GM12878 (cell line): ENCODE measurements around the gene CDKN1B. TPM values are rescaled to one million over a fixed set of nuclear protein-coding genes. Genes with fewer than 3 reads are reported as not detected.

Experiments
- ATF7 ChIP-seq: fragments of 450-650 bp; IDR thresholded peaks from 2 replicates; pipeline ENCODE4 v1.6.1; 2016; ENCODE audit warnings: low read depth, mild to moderate bottlenecking
- BACH1 ChIP-seq: fragments of 450-650 bp; IDR thresholded peaks from 2 replicates; pipeline ENCODE4 v1.6.1; 2017; ENCODE audit warnings: mild to moderate bottlenecking, borderline replicate concordance
- BRCA1 ChIP-seq: IDR thresholded peaks from 2 replicates; pipeline ENCODE4 v1.6.1; 2011; ENCODE audit warnings: low read depth, low read length, improper control_type of control experiment
- CHD2 ChIP-seq: IDR thresholded peaks from 2 replicates; pipeline ENCODE4 v1.6.1; 2011; ENCODE audit warnings: low read depth, low read length, improper control_type of control experiment, borderline replicate concordance
- EP300 ChIP-seq, 2 experiments: fragments of 150-350 bp in 1 of 2; IDR thresholded peaks; 2 replicates each; pipeline ENCODE4 v1.6.1; 2011 to 2012; ENCODE audit warnings: low read depth in 2 of 2, low read length in 2 of 2, borderline replicate concordance in 1 of 2, improper control_type of control experiment in 1 of 2, inconsistent platforms in 1 of 2; ENCODE audit not compliant: control insufficient read depth in 1 of 2
- ESRRA ChIP-seq: IDR thresholded peaks from 2 replicates; pipeline ENCODE4 v1.6.1; 2012; ENCODE audit warnings: mild to moderate bottlenecking, low read length, improper control_type of control experiment
- IRF4 ChIP-seq: IDR thresholded peaks from 2 replicates; pipeline ENCODE4 v1.6.1; 2011; ENCODE audit warnings: low read depth, low read length
- KDM1A ChIP-seq: fragments of 200-600 bp; sonication (generic); IDR thresholded peaks from 2 replicates; pipeline ENCODE4 v1.6.1; 2016; ENCODE audit warnings: borderline replicate concordance
- MTA2 ChIP-seq: fragments of 450-650 bp; IDR thresholded peaks from 2 replicates; pipeline ENCODE4 v1.6.1; 2016; ENCODE audit warnings: low read depth, mild to moderate bottlenecking, moderate library complexity
- MXI1 ChIP-seq: fragments of 150-350 bp; IDR thresholded peaks from 2 replicates; pipeline ENCODE4 v1.6.1; 2011; ENCODE audit warnings: low read depth, mild to moderate bottlenecking, inconsistent platforms, low read length, improper control_type of control experiment
- NR2C2 ChIP-seq: IDR thresholded peaks from 2 replicates; pipeline ENCODE4 v1.6.1; 2011; ENCODE audit warnings: borderline replicate concordance, low read depth; ENCODE audit not compliant: control insufficient read depth, insufficient read length
- POLR2A ChIP-seq: IDR thresholded peaks from 2 replicates; pipeline ENCODE4 v1.6.1; 2011; ENCODE audit warnings: low read depth, mild to moderate bottlenecking, low read length
- RAD51 ChIP-seq: fragments of 450-650 bp; IDR thresholded peaks from 2 replicates; pipeline ENCODE4 v1.6.1; 2016; ENCODE audit warnings: moderate library complexity, mild to moderate bottlenecking, inconsistent platforms
- SREBF2 ChIP-seq: IDR thresholded peaks from 2 replicates; pipeline ENCODE4 v1.6.1; 2012; ENCODE audit warnings: mild to moderate bottlenecking, low read length
- polyA plus RNA-seq, 11 experiments: library from polyadenylated mRNA; depleted of rRNA in 4 of 11; unstranded in 6 of 11; stranded (reverse) in 5 of 11; fragments of >200 nt; fragmentation: Nextera tagmentation in 4 of 11; fragmentation: Illumina TruSeq in 1 of 11; extraction: Ambion mirVana in 4 of 11; extraction: Trizol in 1 of 11; gene quantifications; 1 replicate in 1 of 11; 2 replicates in 10 of 11; pipeline versions ENCODE4 v1.2.1 to v1.2.3, GENCODE V29; 2011 to 2016; ENCODE audit warnings: inconsistent platforms in 2 of 11, missing spikeins in 2 of 11, low read depth in 1 of 11
- total RNA-seq, 4 experiments: library from RNA; depleted of rRNA in 3 of 4; stranded (reverse); fragments of >200 nt in 3 of 4; fragmentation: Illumina TruSeq in 1 of 4; extraction: Trizol in 1 of 4; gene quantifications; 2 replicates each; pipeline versions ENCODE4 v1.2.1 to v1.2.3, GENCODE V29; 2013 to 2021
- TF ChIP-seq, protein P1 (sequence below): IDR thresholded peaks from 2 replicates; pipeline ENCODE4 v1.6.1; 2012; ENCODE audit warnings: improper control_type of control experiment, low read depth, low read length; ENCODE audit not compliant: insufficient replicate concordance
- TF ChIP-seq, protein P2 (sequence below): fragments of 150-350 bp; IDR thresholded peaks from 2 replicates; pipeline ENCODE4 v1.6.1; 2014; ENCODE audit warnings: mild to moderate bottlenecking, low read depth, low read length
- TF ChIP-seq, protein P3 (sequence below): fragments of 450-650 bp; IDR thresholded peaks from 2 replicates; pipeline ENCODE4 v1.6.1; 2017; ENCODE audit warnings: mild to moderate bottlenecking
- TF ChIP-seq, protein P4 (sequence below): fragments of 450-650 bp; conservative IDR thresholded peaks from 2 replicates; pipeline ENCODE4 v1.6.1; 2017; ENCODE audit warnings: mild to moderate bottlenecking, moderate library complexity

CDKN1B gene
- total and polyA plus RNA-seq, 10 of the 15 experiments (the other 5 are each of a cell fraction or from before 2014, with no cell fraction given) = 4.2 to 39.1 (median 23.1) TPM

DNA sequence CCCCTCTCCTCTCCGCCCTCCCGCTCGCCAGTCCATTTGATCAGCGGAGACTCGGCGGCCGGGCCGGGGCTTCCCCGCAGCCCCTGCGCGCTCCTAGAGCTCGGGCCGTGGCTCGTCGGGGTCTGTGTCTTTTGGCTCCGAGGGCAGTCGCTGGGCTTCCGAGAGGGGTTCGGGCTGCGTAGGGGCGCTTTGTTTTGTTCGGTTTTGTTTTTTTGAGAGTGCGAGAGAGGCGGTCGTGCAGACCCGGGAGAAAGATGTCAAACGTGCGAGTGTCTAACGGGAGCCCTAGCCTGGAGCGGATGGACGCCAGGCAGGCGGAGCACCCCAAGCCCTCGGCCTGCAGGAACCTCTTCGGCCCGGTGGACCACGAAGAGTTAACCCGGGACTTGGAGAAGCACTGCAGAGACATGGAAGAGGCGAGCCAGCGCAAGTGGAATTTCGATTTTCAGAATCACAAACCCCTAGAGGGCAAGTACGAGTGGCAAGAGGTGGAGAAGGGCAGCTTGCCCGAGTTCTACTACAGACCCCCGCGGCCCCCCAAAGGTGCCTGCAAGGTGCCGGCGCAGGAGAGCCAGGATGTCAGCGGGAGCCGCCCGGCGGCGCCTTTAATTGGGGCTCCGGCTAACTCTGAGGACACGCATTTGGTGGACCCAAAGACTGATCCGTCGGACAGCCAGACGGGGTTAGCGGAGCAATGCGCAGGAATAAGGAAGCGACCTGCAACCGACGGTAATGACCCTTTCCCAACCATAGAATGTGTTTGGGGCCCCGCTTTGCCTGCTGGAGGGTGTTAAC lies 615 bp downstream of the CDKN1B start (continued):
- TF ChIP-seq, protein P1, sequence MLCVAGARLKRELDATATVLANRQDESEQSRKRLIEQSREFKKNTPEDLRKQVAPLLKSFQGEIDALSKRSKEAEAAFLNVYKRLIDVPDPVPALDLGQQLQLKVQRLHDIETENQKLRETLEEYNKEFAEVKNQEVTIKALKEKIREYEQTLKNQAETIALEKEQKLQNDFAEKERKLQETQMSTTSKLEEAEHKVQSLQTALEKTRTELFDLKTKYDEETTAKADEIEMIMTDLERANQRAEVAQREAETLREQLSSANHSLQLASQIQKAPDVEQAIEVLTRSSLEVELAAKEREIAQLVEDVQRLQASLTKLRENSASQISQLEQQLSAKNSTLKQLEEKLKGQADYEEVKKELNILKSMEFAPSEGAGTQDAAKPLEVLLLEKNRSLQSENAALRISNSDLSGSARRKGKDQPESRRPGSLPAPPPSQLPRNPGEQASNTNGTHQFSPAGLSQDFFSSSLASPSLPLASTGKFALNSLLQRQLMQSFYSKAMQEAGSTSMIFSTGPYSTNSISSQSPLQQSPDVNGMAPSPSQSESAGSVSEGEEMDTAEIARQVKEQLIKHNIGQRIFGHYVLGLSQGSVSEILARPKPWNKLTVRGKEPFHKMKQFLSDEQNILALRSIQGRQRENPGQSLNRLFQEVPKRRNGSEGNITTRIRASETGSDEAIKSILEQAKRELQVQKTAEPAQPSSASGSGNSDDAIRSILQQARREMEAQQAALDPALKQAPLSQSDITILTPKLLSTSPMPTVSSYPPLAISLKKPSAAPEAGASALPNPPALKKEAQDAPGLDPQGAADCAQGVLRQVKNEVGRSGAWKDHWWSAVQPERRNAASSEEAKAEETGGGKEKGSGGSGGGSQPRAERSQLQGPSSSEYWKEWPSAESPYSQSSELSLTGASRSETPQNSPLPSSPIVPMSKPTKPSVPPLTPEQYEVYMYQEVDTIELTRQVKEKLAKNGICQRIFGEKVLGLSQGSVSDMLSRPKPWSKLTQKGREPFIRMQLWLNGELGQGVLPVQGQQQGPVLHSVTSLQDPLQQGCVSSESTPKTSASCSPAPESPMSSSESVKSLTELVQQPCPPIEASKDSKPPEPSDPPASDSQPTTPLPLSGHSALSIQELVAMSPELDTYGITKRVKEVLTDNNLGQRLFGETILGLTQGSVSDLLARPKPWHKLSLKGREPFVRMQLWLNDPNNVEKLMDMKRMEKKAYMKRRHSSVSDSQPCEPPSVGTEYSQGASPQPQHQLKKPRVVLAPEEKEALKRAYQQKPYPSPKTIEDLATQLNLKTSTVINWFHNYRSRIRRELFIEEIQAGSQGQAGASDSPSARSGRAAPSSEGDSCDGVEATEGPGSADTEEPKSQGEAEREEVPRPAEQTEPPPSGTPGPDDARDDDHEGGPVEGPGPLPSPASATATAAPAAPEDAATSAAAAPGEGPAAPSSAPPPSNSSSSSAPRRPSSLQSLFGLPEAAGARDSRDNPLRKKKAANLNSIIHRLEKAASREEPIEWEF = no peak
- TF ChIP-seq IRF4 (no peak), CHD2 (0 out of 2 replicates have a peak, but pooled peaks have one; percentile 19), MXI1 (no peak), MTA2 (no peak), BACH1 (no peak), ATF7 (no peak), EP300 (IDR thresholded peaks at IDR 0.05; ENCODE audit: borderline replicate concordance in 1 of 2, control insufficient read depth in 1 of 2, low read depth in 2 of 2, low read length in 2 of 2) (no peak), BRCA1 (no peak), SREBF2 (no peak), POLR2A (peak; percentile 8), ESRRA (no peak), RAD51 (no peak), NR2C2 (no peak), KDM1A (no peak)
- TF ChIP-seq, protein P2, sequence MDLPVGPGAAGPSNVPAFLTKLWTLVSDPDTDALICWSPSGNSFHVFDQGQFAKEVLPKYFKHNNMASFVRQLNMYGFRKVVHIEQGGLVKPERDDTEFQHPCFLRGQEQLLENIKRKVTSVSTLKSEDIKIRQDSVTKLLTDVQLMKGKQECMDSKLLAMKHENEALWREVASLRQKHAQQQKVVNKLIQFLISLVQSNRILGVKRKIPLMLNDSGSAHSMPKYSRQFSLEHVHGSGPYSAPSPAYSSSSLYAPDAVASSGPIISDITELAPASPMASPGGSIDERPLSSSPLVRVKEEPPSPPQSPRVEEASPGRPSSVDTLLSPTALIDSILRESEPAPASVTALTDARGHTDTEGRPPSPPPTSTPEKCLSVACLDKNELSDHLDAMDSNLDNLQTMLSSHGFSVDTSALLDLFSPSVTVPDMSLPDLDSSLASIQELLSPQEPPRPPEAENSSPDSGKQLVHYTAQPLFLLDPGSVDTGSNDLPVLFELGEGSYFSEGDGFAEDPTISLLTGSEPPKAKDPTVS = no peak
- TF ChIP-seq, protein P3, sequence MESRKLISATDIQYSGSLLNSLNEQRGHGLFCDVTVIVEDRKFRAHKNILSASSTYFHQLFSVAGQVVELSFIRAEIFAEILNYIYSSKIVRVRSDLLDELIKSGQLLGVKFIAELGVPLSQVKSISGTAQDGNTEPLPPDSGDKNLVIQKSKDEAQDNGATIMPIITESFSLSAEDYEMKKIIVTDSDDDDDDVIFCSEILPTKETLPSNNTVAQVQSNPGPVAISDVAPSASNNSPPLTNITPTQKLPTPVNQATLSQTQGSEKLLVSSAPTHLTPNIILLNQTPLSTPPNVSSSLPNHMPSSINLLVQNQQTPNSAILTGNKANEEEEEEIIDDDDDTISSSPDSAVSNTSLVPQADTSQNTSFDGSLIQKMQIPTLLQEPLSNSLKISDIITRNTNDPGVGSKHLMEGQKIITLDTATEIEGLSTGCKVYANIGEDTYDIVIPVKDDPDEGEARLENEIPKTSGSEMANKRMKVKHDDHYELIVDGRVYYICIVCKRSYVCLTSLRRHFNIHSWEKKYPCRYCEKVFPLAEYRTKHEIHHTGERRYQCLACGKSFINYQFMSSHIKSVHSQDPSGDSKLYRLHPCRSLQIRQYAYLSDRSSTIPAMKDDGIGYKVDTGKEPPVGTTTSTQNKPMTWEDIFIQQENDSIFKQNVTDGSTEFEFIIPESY = no peak
- TF ChIP-seq, protein P4, sequence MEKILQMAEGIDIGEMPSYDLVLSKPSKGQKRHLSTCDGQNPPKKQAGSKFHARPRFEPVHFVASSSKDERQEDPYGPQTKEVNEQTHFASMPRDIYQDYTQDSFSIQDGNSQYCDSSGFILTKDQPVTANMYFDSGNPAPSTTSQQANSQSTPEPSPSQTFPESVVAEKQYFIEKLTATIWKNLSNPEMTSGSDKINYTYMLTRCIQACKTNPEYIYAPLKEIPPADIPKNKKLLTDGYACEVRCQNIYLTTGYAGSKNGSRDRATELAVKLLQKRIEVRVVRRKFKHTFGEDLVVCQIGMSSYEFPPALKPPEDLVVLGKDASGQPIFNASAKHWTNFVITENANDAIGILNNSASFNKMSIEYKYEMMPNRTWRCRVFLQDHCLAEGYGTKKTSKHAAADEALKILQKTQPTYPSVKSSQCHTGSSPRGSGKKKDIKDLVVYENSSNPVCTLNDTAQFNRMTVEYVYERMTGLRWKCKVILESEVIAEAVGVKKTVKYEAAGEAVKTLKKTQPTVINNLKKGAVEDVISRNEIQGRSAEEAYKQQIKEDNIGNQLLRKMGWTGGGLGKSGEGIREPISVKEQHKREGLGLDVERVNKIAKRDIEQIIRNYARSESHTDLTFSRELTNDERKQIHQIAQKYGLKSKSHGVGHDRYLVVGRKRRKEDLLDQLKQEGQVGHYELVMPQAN = no peak
